Caco-2 (cell line): ENCODE results near the gene DYTN. TPM values are rescaled to one million over a fixed set of nuclear protein-coding genes. Genes with fewer than 3 reads are reported as not detected.

Source experiments
- BruUV-seq: library from RNA; stranded (reverse); fragments of 400-500 nt; replicated peaks from 2 replicates; lab custom pipeline; 2021; lab: Mats Ljungman, UMichigan
- CTCF ChIA-PET: fragments of 300-600 bp; sonication (Branson Sonifier 250); formaldehyde crosslinking; loops from one replicate; lab custom pipeline; 2022; ENCODE audit warnings: antibody characterized with exemption; lab: Charles Lee
- POLR2A ChIA-PET: fragments of 300-600 bp; sonication (Branson Sonifier 250); formaldehyde crosslinking; loops from one replicate; lab custom pipeline; 2022; ENCODE audit warnings: antibody characterized with exemption; lab: Charles Lee
- DNase-seq, 2 experiments: peaks; one replicate each; pipeline versions ENCODE4 v3.0.0 to v3.0.0-alpha.2; 2020 to 2022
- H3K27me3 ChIP-seq: replicated peaks from 2 replicates; pipeline ENCODE4 v1.6.0; 2011; ENCODE audit warnings: low read length; ENCODE audit not compliant: control insufficient read depth, insufficient read depth
- H3K36me3 ChIP-seq: 2 replicates; pipeline ENCODE4 v1.5.1; 2011; ENCODE audit warnings: low read length; ENCODE audit not compliant: control insufficient read depth, insufficient read depth
- H3K4me1 ChIP-seq: fragments of 250-450 bp; sonication (Bioruptor Pico); 2 replicates; pipeline ENCODE4 v1.5.1; 2020; ENCODE audit warnings: mild to moderate bottlenecking
- H3K4me3 ChIP-seq: 2 replicates; pipeline ENCODE4 v1.5.1; 2011; ENCODE audit warnings: low read depth, mild to moderate bottlenecking, control low read depth, low read length
- H3K9me3 ChIP-seq: fragments of 250-450 bp; sonication (Bioruptor Pico); 2 replicates; pipeline ENCODE4 v1.5.1; 2020; ENCODE audit warnings: mild to moderate bottlenecking, moderate library complexity
- H3K27ac Mint-ChIP-seq: one replicate; pipeline ENCODE4 v1.8.0; 2022; ENCODE audit warnings: mixed read lengths; ENCODE audit not compliant: unreplicated experiment
- H3K27me3 Mint-ChIP-seq: one replicate; pipeline ENCODE4 v1.8.0; 2022; ENCODE audit warnings: mixed read lengths; ENCODE audit not compliant: insufficient read depth, unreplicated experiment
- H3K36me3 Mint-ChIP-seq: one replicate; pipeline ENCODE4 v1.8.0; 2022; ENCODE audit warnings: mild to moderate bottlenecking, mixed read lengths; ENCODE audit not compliant: insufficient read depth, unreplicated experiment
- H3K4me1 Mint-ChIP-seq: one replicate; pipeline ENCODE4 v1.8.0; 2022; ENCODE audit warnings: low read depth, mixed read lengths; ENCODE audit not compliant: unreplicated experiment
- H3K4me3 Mint-ChIP-seq: one replicate; pipeline ENCODE4 v1.8.0; 2022; ENCODE audit warnings: mild to moderate bottlenecking, moderate library complexity, mixed read lengths; ENCODE audit not compliant: unreplicated experiment
- H3K9me3 Mint-ChIP-seq: one replicate; pipeline ENCODE4 v1.8.0; 2022; ENCODE audit warnings: mixed read lengths; ENCODE audit not compliant: unreplicated experiment
- CTCF ChIP-seq, 2 experiments: fragments of 200-600 bp in 1 of 2; IDR thresholded peaks; 1 replicate in 1 of 2; 2 replicates in 1 of 2; pipeline versions ENCODE4 v1.5.1 to v1.8.0; 2011 to 2022; ENCODE audit warnings: antibody characterized with exemption in 1 of 2, control low read depth in 1 of 2, inconsistent platforms in 1 of 2, low read depth in 1 of 2, low read length in 1 of 2, mild to moderate bottlenecking in 1 of 2, moderate library complexity in 1 of 2; ENCODE audit not compliant: insufficient read depth in 1 of 2, severe bottlenecking in 1 of 2, unreplicated experiment in 1 of 2
- intact Hi-C: fragments of 100-400 bp; cut with micrococcal nuclease; formaldehyde crosslinking; loops from one replicate; pipeline ENCODE4 v1.10.0; 2022; ENCODE audit not compliant: unreplicated experiment
- total RNA-seq: library from RNA; stranded (reverse); gene quantifications from 2 replicates; pipeline ENCODE4 v1.2.3, GENCODE V29; 2022

The DYTN gene
- total RNA-seq, 1 experiment from 2014 or later: not detected

GRCh38 chr2:206603243-206603642 lies 115.0 kb downstream of the DYTN start:
- Mint-ChIP-seq H3K36me3 (no peaks in the 10 kb centered on the region), H3K9me3 (no peaks in the 10 kb centered on the region), H3K27me3 (no peaks in the 10 kb centered on the region), H3K4me1 (no peaks in the 10 kb centered on the region), H3K27ac (no peak overlapping the region), H3K4me3 (no peak overlapping the region)
- POLR2A ChIA-PET: no interaction called here
- no peak overlapping the region for H3K4me3 ChIP-seq
- DNase-seq: no peak
- no peak for TF ChIP-seq CTCF (IDR thresholded peaks at IDR 0.05; ENCODE audit: insufficient read depth in 1 of 2, low read depth in 1 of 2, low read length in 1 of 2, severe bottlenecking in 1 of 2, unreplicated experiment in 1 of 2)
- no peaks in the 10 kb centered on the region for H3K9me3 ChIP-seq
- no peaks in the 10 kb centered on the region for H3K27me3 ChIP-seq
- no peaks in the 10 kb centered on the region for H3K36me3 ChIP-seq
- no TSS peak for BruUV-seq
- CTCF ChIA-PET: no interaction called here
- intact Hi-C loops: no loop called here
- no peaks in the 10 kb centered on the region for H3K4me1 ChIP-seq

Other genes with a start within 250 kb of the DYTN start
- not detected in 2 replicates for gene FAM237A, start 75.9 kb downstream of the DYTN start, total RNA-seq
- gene MDH1B, start 46.9 kb upstream of the DYTN start, total RNA-seq: 0.34 and 0.39 TPM in 2 replicates
- gene FASTKD2, start 47.2 kb upstream of the DYTN start, total RNA-seq: 29.8 and 30.3 TPM in 2 replicates
- not detected in 2 replicates for gene CPO, start 221.1 kb upstream of the DYTN start, total RNA-seq